H9 (cell line): ENCODE data around the gene NSUN6. TPM values are rescaled to one million over a fixed set of nuclear protein-coding genes. Genes with fewer than 3 reads are reported as not detected.

ENCODE experiments used
- DNase-seq: peaks from one replicate; pipeline ENCODE4 v3.0.0-alpha.2; 2017
- H2AFZ ChIP-seq: one replicate; pipeline ENCODE4 v1.6.1; 2013; ENCODE audit warnings: mild to moderate bottlenecking, low read length, control low read depth, moderate library complexity
- H2AK5ac ChIP-seq: 2 replicates; pipeline ENCODE4 v1.6.1; 2013; ENCODE audit warnings: low read length, control low read depth, mixed read lengths; ENCODE audit not compliant: insufficient read length
- H2BK120ac ChIP-seq: one replicate; pipeline ENCODE4 v1.6.1; 2013; ENCODE audit warnings: low read depth, mild to moderate bottlenecking, low read length, control low read depth, inconsistent platforms; ENCODE audit not compliant: poor library complexity, severe bottlenecking
- H2BK12ac ChIP-seq: 2 replicates; pipeline ENCODE4 v1.6.1; 2013; ENCODE audit warnings: low read length, control low read depth, mixed read lengths, low read depth; ENCODE audit not compliant: insufficient read length
- H2BK15ac ChIP-seq: 2 replicates; pipeline ENCODE4 v1.6.1; 2013; ENCODE audit warnings: low read depth, low read length, control low read depth
- H2BK20ac ChIP-seq: one replicate; pipeline ENCODE4 v1.6.1; 2013; ENCODE audit warnings: low read depth, mild to moderate bottlenecking, low read length, control low read depth, inconsistent platforms; ENCODE audit not compliant: poor library complexity, severe bottlenecking
- H2BK5ac ChIP-seq: 2 replicates; pipeline ENCODE4 v1.6.1; 2013; ENCODE audit warnings: low read length, control low read depth, mixed read lengths; ENCODE audit not compliant: insufficient read length
- H3K14ac ChIP-seq: 2 replicates; pipeline ENCODE4 v1.6.1; 2013; ENCODE audit warnings: low read length, control low read depth; ENCODE audit not compliant: insufficient read depth
- H3K18ac ChIP-seq: 2 replicates; pipeline ENCODE4 v1.6.1; 2013; ENCODE audit warnings: low read depth, mild to moderate bottlenecking, mixed read lengths, low read length, control low read depth; ENCODE audit not compliant: insufficient read length
- H3K23ac ChIP-seq: 2 replicates; pipeline ENCODE4 v1.6.1; 2013; ENCODE audit warnings: low read length, control low read depth, mixed read lengths, low read depth; ENCODE audit not compliant: insufficient read length
- H3K23me2 ChIP-seq: 2 replicates; pipeline ENCODE4 v1.6.1; 2013; ENCODE audit warnings: low read depth, mild to moderate bottlenecking, mixed read lengths, low read length, control low read depth; ENCODE audit not compliant: insufficient read length, poor library complexity, severe bottlenecking
- H3K27ac ChIP-seq: 2 replicates; pipeline ENCODE4 v1.5.1; 2013; ENCODE audit warnings: low read length, control low read depth, mixed read lengths, low read depth; ENCODE audit not compliant: insufficient read length
- H3K27me3 ChIP-seq: 2 replicates; pipeline ENCODE4 v1.6.1; 2013; ENCODE audit warnings: low read length, control low read depth, inconsistent platforms; ENCODE audit not compliant: insufficient read depth
- H3K4ac ChIP-seq: 2 replicates; pipeline ENCODE4 v1.6.1; 2013; ENCODE audit warnings: low read depth, mild to moderate bottlenecking, control low read depth, inconsistent platforms, low read length, moderate library complexity
- H3K4me1 ChIP-seq: 2 replicates; pipeline ENCODE4 v1.6.1; 2013; ENCODE audit warnings: low read length, control low read depth, inconsistent platforms; ENCODE audit not compliant: insufficient read depth
- H3K4me2 ChIP-seq: 2 replicates; pipeline ENCODE4 v1.6.1; 2013; ENCODE audit warnings: low read length, control low read depth, mixed read lengths; ENCODE audit not compliant: insufficient read length, insufficient read depth
- H3K56ac ChIP-seq: 2 replicates; pipeline ENCODE4 v1.6.1; 2013; ENCODE audit warnings: low read depth, mild to moderate bottlenecking, mixed read lengths, low read length, control low read depth; ENCODE audit not compliant: insufficient read length
- H3K79me1 ChIP-seq: 2 replicates; pipeline ENCODE4 v1.6.1; 2013; ENCODE audit warnings: low read depth, mild to moderate bottlenecking, moderate library complexity, low read length, control low read depth, inconsistent platforms; ENCODE audit not compliant: insufficient read depth, poor library complexity, severe bottlenecking
- H3K79me2 ChIP-seq: 2 replicates; pipeline ENCODE4 v1.6.1; 2013; ENCODE audit warnings: low read length, control low read depth, inconsistent platforms; ENCODE audit not compliant: insufficient read depth
- H3K9ac ChIP-seq: 2 replicates; pipeline ENCODE4 v1.6.1; 2013; ENCODE audit warnings: low read length, control low read depth, mixed read lengths; ENCODE audit not compliant: insufficient read length; ENCODE audit errors: extremely low read depth
- H3K9me3 ChIP-seq: one replicate; pipeline ENCODE4 v1.6.1; 2013; ENCODE audit warnings: low read depth, low read length, inconsistent platforms; ENCODE audit not compliant: control insufficient read depth
- H3T11ph ChIP-seq: one replicate; pipeline ENCODE4 v1.6.1; 2013; ENCODE audit warnings: mild to moderate bottlenecking, low read length, control low read depth, inconsistent platforms
- H4K20me1 ChIP-seq: one replicate; pipeline ENCODE4 v1.6.1; 2013; ENCODE audit not compliant: control insufficient read depth, insufficient read length, insufficient read depth
- H4K5ac ChIP-seq: 2 replicates; pipeline ENCODE4 v1.6.1; 2013; ENCODE audit warnings: low read depth, mild to moderate bottlenecking, mixed read lengths, low read length, control low read depth; ENCODE audit not compliant: insufficient read length
- H4K8ac ChIP-seq: replicated peaks from 2 replicates; pipeline ENCODE4 v1.6.1; 2013; ENCODE audit warnings: low read length, control low read depth, mixed read lengths, low read depth; ENCODE audit not compliant: insufficient read length
- H4K91ac ChIP-seq: 2 replicates; pipeline ENCODE4 v1.6.1; 2013; ENCODE audit warnings: low read depth, mild to moderate bottlenecking, moderate library complexity, mixed read lengths, low read length, control low read depth; ENCODE audit not compliant: insufficient read length
- H3K27ac Mint-ChIP-seq, 3 experiments: 2 replicates in 2 of 3; 3 replicates in 1 of 3; pipeline ENCODE4 v1.8.0; 2020 to 2021; ENCODE audit warnings: mixed read lengths in 3 of 3, mild to moderate bottlenecking in 1 of 3, moderate library complexity in 1 of 3
- H3K27me3 Mint-ChIP-seq: 2 replicates; pipeline ENCODE4 v1.8.0; 2021; ENCODE audit warnings: low read depth, mild to moderate bottlenecking, moderate library complexity, mixed read lengths
- H3K36me3 Mint-ChIP-seq, 3 experiments: 2 replicates in 2 of 3; 3 replicates in 1 of 3; pipeline ENCODE4 v1.8.0; 2020 to 2021; ENCODE audit warnings: low read depth in 3 of 3, mixed read lengths in 3 of 3; ENCODE audit not compliant: insufficient read depth in 1 of 3
- H3K4me1 Mint-ChIP-seq, 2 experiments: 2 replicates each; pipeline ENCODE4 v1.8.0; 2020; ENCODE audit warnings: mixed read lengths in 2 of 2
- H3K4me3 Mint-ChIP-seq, 2 experiments: 2 replicates in 1 of 2; 3 replicates in 1 of 2; pipeline ENCODE4 v1.8.0; 2020 to 2021; ENCODE audit warnings: mild to moderate bottlenecking in 2 of 2, mixed read lengths in 2 of 2, moderate library complexity in 1 of 2
- H3K9me3 Mint-ChIP-seq, 2 experiments: 2 replicates in 1 of 2; 3 replicates in 1 of 2; pipeline ENCODE4 v1.8.0; 2020; ENCODE audit warnings: mild to moderate bottlenecking in 2 of 2, mixed read lengths in 2 of 2, moderate library complexity in 1 of 2
- CTCF ChIP-seq: fragments of 200-600 bp; sonication (generic); conservative IDR thresholded peaks from 3 replicates; pipeline ENCODE4 v1.8.0; 2021; ENCODE audit warnings: antibody characterized with exemption, mild to moderate bottlenecking
- WGBS: extraction: QIAGEN DNeasy Blood & Tissue Kit; methylation state at CpG from one replicate; pipeline ENCODE4 v1.1.7; 2013; ENCODE audit warnings: missing lambda C conversion rate, low lambda C conversion rate, mixed read lengths; ENCODE audit not compliant: insufficient read length; ENCODE audit errors: extremely low coverage; 5-methylcytosine and 5-hydroxymethylcytosine counted together
- total RNA-seq: library from RNA; stranded (reverse); gene quantifications from 2 replicates; pipeline ENCODE4 v1.2.1, GENCODE V29; 2021

NSUN6 gene
- total RNA-seq, 1 experiment from 2014 or later: 11.9 TPM

GRCh38 chr10:18498998-18499397 is 152.4 kb downstream of the NSUN6 start:
- H3K9ac ChIP-seq: no peak overlapping the region
- no peak for DNase-seq

More at GRCh38 chr10:18498998-18499397, 152.4 kb downstream of the NSUN6 start:
- Mint-ChIP-seq H3K9me3 (no peaks in the 10 kb centered on the region), H3K27me3 (no peaks in the 10 kb centered on the region), H3K4me1 (peaks cover 16 to 20% of the 10 kb centered on the region in 2 experiments), H3K36me3 (no peaks in the 10 kb centered on the region), H3K4me3 (no peak overlapping the region), H3K27ac (no peak overlapping the region; a peak in 1 of 7 replicates)
- H2BK20ac ChIP-seq: no peak overlapping the region
- H3T11ph ChIP-seq: no peak overlapping the region
- TF ChIP-seq CTCF: no peak
- no peaks in the 10 kb centered on the region for H3K9me3 ChIP-seq
- H3K27ac ChIP-seq: no peak overlapping the region
- no peak overlapping the region for H3K14ac ChIP-seq
- no peak overlapping the region for H3K4me2 ChIP-seq
- H2AFZ ChIP-seq: no peak overlapping the region
- no peak overlapping the region for H3K56ac ChIP-seq
- H3K23me2 ChIP-seq: no peaks in the 10 kb centered on the region
- H4K20me1 ChIP-seq: no peaks in the 10 kb centered on the region
- no peak overlapping the region for H4K5ac ChIP-seq
- H3K4me1 ChIP-seq: no peaks in the 10 kb centered on the region; the same call in 1 of the 2 replicates
- no peak overlapping the region for H2BK15ac ChIP-seq
- WGBS: no CpG with 5 or more reads among the region's 4 CpGs
- H4K8ac ChIP-seq: no peak overlapping the region
- no peak overlapping the region for H2BK12ac ChIP-seq
- H3K79me1 ChIP-seq: no peaks in the 10 kb centered on the region
- H3K18ac ChIP-seq: no peak overlapping the region
- no peak overlapping the region for H3K23ac ChIP-seq
- no peak overlapping the region for H2AK5ac ChIP-seq
- H4K91ac ChIP-seq: no peak overlapping the region
- H3K79me2 ChIP-seq: no peaks in the 10 kb centered on the region
- no peak overlapping the region for H2BK120ac ChIP-seq
- no peak overlapping the region for H2BK5ac ChIP-seq
- no peaks in the 10 kb centered on the region for H3K27me3 ChIP-seq
- no peak overlapping the region for H3K4ac ChIP-seq
